ENCODE data around the gene GPR3.
"Not testable (repeated sequence)": the region's sequence is repeated elsewhere in the genome, so short reads cannot be mapped to it uniquely, and the experiment has no call there.

Gene GPR3

DNA sequence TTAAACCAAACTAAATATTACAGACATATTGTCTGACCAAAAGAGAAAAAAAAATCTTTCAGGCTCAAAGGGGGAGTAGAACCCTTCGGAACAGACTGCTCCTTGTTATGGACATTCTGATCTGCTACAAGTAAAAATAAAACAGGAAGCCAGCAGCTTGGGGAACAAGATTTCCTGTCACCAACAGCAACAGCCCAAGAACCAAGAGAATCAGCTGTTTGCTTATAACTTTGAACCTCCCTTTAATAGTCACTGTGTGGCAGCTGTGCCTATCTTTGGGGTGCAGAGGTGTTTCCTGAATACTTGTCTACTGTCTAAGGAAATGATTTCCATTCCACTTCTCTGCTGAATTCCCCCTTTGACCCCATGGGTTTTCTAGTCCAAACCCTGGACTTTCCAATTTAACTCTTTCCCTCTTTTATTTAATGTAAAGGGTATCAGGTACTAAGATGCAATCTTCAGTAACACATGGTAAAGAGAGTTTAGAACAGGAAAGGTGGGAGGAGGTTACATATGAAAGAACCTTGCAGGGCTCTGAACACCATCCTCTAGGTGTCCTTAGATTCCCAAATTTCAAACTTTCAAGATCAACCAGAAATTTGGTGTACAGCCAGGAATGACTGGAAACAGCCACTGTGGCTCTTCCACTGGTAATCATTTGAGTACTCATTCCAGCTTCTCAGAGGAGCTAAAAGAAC, 38.6 kb downstream of the GPR3 start:
- DNase-seq = no peak

GRCh38 chr1:27431601-27431940, 39.1 kb downstream of the GPR3 start:
- no peak for DNase-seq

GRCh38 chr1:27432725-27433124, 40.3 kb downstream of the GPR3 start:
- not testable (repeated sequence) for DNase-seq

- DNase-seq = no peak
Measured at GRCh38 chr1:27433706-27434105, 41.3 kb downstream of the GPR3 start.

GRCh38 chr1:27435566-27436203, 43.3 kb downstream of the GPR3 start:
- no peak for DNase-seq

- DNase-seq = no peak
Measured at GRCh38 chr1:27436204-27437159, 44.1 kb downstream of the GPR3 start.

DNA sequence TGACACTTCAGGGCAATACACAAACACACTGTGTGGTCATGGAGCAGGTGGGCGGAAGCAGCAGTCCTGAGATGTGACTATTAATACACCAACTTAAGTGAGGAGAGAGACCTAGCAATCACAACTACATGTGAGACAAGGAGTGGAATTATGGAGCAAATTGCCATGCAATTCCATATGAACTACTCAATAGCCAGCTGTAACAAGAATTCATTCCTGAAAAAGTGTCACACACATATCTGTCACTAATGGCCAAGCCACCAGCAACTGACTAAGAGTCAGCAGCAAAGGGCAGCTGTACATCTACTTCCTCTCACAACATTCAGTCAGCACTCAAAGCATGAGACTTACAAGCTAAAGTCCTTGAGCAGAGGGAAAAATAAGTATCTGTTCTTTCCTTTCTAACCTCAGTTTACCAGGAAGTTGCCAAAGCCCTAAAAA, 46.2 kb downstream of the GPR3 start:
- no peak for DNase-seq

GRCh38 chr1:27439150-27439549, 46.7 kb downstream of the GPR3 start:
- DNase-seq = no peak

GRCh38 chr1:27444632-27445031, 52.2 kb downstream of the GPR3 start:
- no peak for DNase-seq
